GM19372 (cell line): ENCODE measurements around the gene NPPA.
"Not testable (repeated sequence)": the region's sequence is repeated elsewhere in the genome, so short reads cannot be mapped to it uniquely, and the experiment has no call there.

ENCODE experiments used
- ATAC-seq: cut with Tn5 transposase; IDR thresholded peaks from one replicate; pipeline ENCODE4 v1.9.1; 2021; ENCODE audit warnings: mild to moderate bottlenecking, low read depth, moderate library complexity; ENCODE audit not compliant: unreplicated experiment

Gene NPPA

DNA sequence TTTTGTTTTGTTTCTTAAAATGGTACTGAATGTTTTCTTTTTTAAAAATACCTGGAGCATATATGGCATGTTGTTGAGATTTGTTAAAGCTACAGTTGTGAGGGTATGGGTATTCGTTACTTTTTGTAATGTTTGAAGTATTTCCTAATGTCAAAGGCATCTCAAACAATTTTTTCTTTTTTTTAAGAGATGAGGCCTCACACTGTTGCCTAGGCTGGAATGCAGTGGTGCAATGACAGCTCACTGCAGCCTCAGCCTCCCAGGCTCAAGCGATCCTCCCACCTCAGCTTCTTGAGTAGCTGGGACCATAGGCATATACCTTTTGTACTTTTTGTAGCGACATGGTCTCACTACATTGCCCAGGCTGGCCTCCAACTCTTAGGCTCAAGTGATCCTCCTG, 25.5 kb downstream of the NPPA start:
- ATAC-seq, result no peak

GRCh38 chr1:11817192-11817591, 30.4 kb downstream of the NPPA start:
- no peak for ATAC-seq

DNA sequence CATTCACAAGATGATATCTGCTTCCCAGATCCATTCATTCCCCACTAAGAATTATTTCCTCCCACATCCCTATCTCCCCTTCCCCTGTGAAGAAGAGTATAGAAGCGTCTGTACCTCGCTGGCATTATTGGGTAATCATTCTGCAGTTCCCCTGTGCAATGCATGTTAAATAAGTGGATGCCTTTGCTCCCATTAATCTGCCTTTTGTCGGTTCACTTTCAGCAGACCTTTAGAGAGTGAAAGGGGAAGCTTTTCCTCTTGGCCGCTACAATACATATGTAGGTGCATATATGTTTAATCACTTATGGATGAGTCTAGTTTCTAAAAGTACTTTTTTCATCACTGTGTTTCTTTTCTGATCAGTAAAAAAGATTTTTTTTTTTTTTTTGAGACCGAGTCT, 34.6 kb downstream of the NPPA start:
- no peak for ATAC-seq

- no peak for ATAC-seq
These were observed 40.5 kb downstream of the NPPA start for GRCh38 chr1:11807133-11807532.

- ATAC-seq, result peak; percentile 39
These were observed 41.2 kb downstream of the NPPA start for GRCh38 chr1:11806307-11806936.

GRCh38 chr1:11805422-11806306, 41.9 kb downstream of the NPPA start, which contains the start of the genes CLCN6 and MTHFR:
Gene CLCN6 (plus strand): TSS chr1:11806191. CDS start chr1:11806263, 72 bp downstream.
Gene MTHFR (minus strand): TSS chr1:11805964. CDS start chr1:11803116, 2,848 bp downstream.
- ATAC-seq, result peak; percentile 75

- no peak for ATAC-seq
These were observed 42.7 kb downstream of the NPPA start for GRCh38 chr1:11804666-11805421.

- not testable (repeated sequence) for ATAC-seq
These were observed 43.5 kb downstream of the NPPA start for GRCh38 chr1:11803924-11804665.

- ATAC-seq, result no peak
These were observed 44.4 kb downstream of the NPPA start for GRCh38 chr1:11802973-11803885.

- no peak for ATAC-seq
These were observed 45.0 kb downstream of the NPPA start for GRCh38 chr1:11802616-11802972.

DNA sequence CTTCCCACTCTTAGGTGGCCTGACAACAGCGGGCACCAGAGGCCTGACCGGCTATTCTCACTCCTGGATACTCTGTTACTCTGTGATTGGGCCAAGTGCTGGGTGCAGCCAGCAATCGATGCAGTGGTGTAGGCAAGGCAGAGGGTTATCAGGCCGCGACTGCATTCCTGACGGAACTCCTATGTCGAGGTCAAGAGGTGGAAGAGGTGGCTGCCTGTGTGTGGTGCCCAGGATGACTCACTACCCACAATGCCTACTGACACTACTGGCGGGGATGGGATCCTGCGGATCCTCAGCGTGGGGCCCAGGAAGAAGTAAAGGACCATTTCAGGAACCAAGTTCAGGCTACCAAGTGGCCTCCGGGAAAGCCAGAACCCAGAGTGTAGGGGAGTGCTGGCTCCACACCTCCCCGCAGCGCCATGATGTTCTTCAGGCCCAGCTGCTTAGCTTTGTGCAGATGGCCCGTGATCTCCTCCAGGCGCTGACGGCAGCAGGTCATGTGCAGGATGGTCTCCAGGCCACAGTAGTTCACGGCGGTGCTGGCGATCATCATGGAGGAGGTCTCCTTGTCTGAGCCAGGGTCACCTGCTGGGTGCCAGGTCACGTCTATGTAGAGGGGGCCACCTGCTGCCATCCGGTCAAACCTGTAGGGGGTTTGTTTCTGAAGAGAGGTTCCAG, 46.7 kb downstream of the NPPA start:
- ATAC-seq, result no peak

DNA sequence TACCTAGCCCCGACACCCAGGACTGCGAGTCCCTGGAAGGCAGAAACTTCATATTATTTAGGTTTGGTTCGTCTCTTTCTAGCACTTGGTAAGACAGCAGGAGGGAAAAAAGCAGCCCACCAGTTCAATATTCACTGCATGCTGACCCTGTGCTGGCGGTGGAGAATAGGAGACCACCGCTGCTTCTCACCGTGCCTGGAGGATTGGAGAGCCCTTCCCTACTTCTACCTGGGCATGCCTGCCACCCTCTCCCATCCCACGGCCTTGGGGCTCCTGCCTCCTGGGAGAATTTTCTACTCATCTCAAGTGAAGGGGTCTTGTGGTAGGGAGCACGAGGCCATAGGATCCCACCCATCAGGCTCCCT, 47.2 kb downstream of the NPPA start:
- no peak for ATAC-seq

DNA sequence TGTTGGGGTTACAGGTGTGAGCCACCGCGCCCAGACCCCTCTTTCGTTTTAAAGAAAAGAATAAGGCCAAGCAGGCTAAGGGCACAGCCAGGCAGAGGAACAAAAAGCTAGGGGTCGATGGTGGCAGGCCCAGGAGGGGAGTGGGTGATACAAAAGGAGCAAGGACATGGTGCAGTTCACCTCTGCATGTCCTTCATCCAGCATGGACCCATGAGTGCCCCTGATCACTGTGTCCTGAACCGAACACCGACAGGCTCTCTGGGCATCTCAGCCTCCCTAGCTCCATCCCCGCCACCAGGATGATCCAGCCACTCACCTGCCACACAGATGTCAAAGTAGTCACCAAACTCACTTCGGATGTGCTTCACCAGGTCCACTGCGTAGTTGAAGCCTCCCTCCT, 47.7 kb downstream of the NPPA start:
- ATAC-seq, result no peak

DNA sequence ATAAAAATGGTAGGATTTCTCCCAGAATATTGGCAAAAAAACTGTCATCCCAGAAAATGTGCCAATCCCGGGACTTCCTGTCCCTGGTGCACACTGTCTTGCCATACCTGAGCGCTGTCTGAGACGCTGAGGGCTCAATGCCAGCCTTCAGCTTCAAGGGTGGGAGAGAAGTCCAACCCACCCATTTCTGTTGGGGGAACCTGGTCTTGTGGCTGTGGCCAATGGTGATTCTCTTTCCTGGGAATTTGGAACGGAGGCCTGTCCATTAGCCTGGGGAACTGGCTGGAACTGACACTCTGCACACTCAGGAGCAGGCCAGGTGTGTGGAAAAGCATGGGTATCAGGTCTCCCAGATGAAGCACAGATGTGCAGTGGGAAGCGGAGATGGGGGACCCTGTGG, 48.5 kb downstream of the NPPA start:
- ATAC-seq, result no peak

- ATAC-seq, result no peak
These were observed 49.9 kb downstream of the NPPA start for GRCh38 chr1:11797525-11798216.

- no peak for ATAC-seq
These were observed 51.4 kb downstream of the NPPA start for GRCh38 chr1:11796036-11796828.
